GM12892 (cell line): Measurements from ENCODE around the gene ADGRA1.

ENCODE experiments used
- POLR2A ChIP-seq: IDR thresholded peaks from 2 replicates; pipeline ENCODE4 v1.6.1; 2011; ENCODE audit warnings: low read depth, low read length, control low read depth
- POLR2AphosphoS5 ChIP-seq: IDR thresholded peaks from 2 replicates; pipeline ENCODE4 v1.6.1; 2011; ENCODE audit warnings: low read depth, low read length, control low read depth
- TAF1 ChIP-seq: IDR thresholded peaks from 2 replicates; pipeline ENCODE4 v1.6.1; 2011; ENCODE audit warnings: low read depth, mild to moderate bottlenecking, control low read depth, low read length, borderline replicate concordance

GRCh38 chr10:133039803-133040165, 47.9 kb upstream of the ADGRA1 start:
- TF ChIP-seq POLR2A (no peak), POLR2AphosphoS5 (no peak), TAF1 (no peak)
